Trophoblast cell (in vitro differentiated cells and primary cell): Measurements from ENCODE around the gene PRR5.

Experiments used
- DNase-seq, 2 donors: peaks; one replicate each; pipeline ENCODE4 v3.0.0-alpha.2; 2016
- H2AFZ ChIP-seq: 2 replicates; pipeline ENCODE4 v1.6.1; 2013; ENCODE audit warnings: low read length, moderate library complexity, mild to moderate bottlenecking; ENCODE audit not compliant: insufficient read depth, poor library complexity
- H2AK5ac ChIP-seq: 2 replicates; pipeline ENCODE4 v1.6.1; 2013; ENCODE audit warnings: mild to moderate bottlenecking, low read length
- H2BK120ac ChIP-seq: 2 replicates; pipeline ENCODE4 v1.6.1; 2013; ENCODE audit warnings: low read length, mild to moderate bottlenecking, moderate library complexity; ENCODE audit not compliant: insufficient read depth, poor library complexity
- H2BK12ac ChIP-seq: 2 replicates; pipeline ENCODE4 v1.6.1; 2013; ENCODE audit warnings: mild to moderate bottlenecking, low read length, moderate library complexity
- H2BK5ac ChIP-seq: 2 replicates; pipeline ENCODE4 v1.6.1; 2013; ENCODE audit warnings: low read length, low read depth, moderate library complexity, mild to moderate bottlenecking; ENCODE audit not compliant: poor library complexity
- H3K14ac ChIP-seq: 2 replicates; pipeline ENCODE4 v1.6.1; 2013; ENCODE audit warnings: mild to moderate bottlenecking, low read length
- H3K18ac ChIP-seq: 2 replicates; pipeline ENCODE4 v1.6.1; 2013; ENCODE audit warnings: mild to moderate bottlenecking, low read length
- H3K23ac ChIP-seq: 2 replicates; pipeline ENCODE4 v1.6.1; 2013; ENCODE audit warnings: low read length
- H3K27ac ChIP-seq: 2 replicates; pipeline ENCODE4 v1.5.1; 2013; ENCODE audit warnings: low read depth, mild to moderate bottlenecking, inconsistent platforms, low read length, moderate library complexity
- H3K27me3 ChIP-seq: 2 replicates; pipeline ENCODE4 v1.6.1; 2013; ENCODE audit warnings: inconsistent platforms, mild to moderate bottlenecking, low read length, moderate library complexity; ENCODE audit not compliant: insufficient read depth
- H3K36me3 ChIP-seq, 2 experiments: 1 replicate in 1 of 2; 2 replicates in 1 of 2; pipeline ENCODE4 v1.6.1; 2013; ENCODE audit warnings: low read length in 2 of 2, mild to moderate bottlenecking in 2 of 2, moderate library complexity in 1 of 2; ENCODE audit not compliant: insufficient read depth in 2 of 2, control insufficient read depth in 1 of 2
- H3K4ac ChIP-seq: 2 replicates; pipeline ENCODE4 v1.6.1; 2013; ENCODE audit warnings: low read depth, mild to moderate bottlenecking, low read length, moderate library complexity
- H3K4me1 ChIP-seq, 2 experiments: 1 replicate in 1 of 2; 2 replicates in 1 of 2; pipeline ENCODE4 v1.6.1; 2013; ENCODE audit warnings: low read length in 2 of 2, mild to moderate bottlenecking in 2 of 2, moderate library complexity in 1 of 2; ENCODE audit not compliant: insufficient read depth in 2 of 2, control insufficient read depth in 1 of 2
- H3K4me2 ChIP-seq: 2 replicates; pipeline ENCODE4 v1.6.1; 2013; ENCODE audit warnings: inconsistent platforms, mild to moderate bottlenecking, low read length, moderate library complexity
- H3K4me3 ChIP-seq: 2 replicates; pipeline ENCODE4 v1.5.1; 2013; ENCODE audit warnings: mild to moderate bottlenecking, low read depth, low read length, inconsistent platforms
- H3K79me1 ChIP-seq: one replicate; pipeline ENCODE4 v1.6.1; 2013; ENCODE audit warnings: low read length
- H3K79me2 ChIP-seq: 2 replicates; pipeline ENCODE4 v1.6.1; 2013; ENCODE audit warnings: low read length, mild to moderate bottlenecking; ENCODE audit not compliant: control insufficient read depth, insufficient read depth, poor library complexity
- H3K9ac ChIP-seq: 2 replicates; pipeline ENCODE4 v1.6.1; 2013; ENCODE audit warnings: mild to moderate bottlenecking, low read length
- H3K9me3 ChIP-seq: 2 replicates; pipeline ENCODE4 v1.6.1; 2013; ENCODE audit warnings: low read depth, mild to moderate bottlenecking, control low read depth, inconsistent platforms, low read length; ENCODE audit not compliant: insufficient read depth
- H4K12ac ChIP-seq: 2 replicates; pipeline ENCODE4 v1.6.1; 2013; ENCODE audit warnings: low read depth, mild to moderate bottlenecking, low read length, moderate library complexity
- H4K8ac ChIP-seq: 2 replicates; pipeline ENCODE4 v1.6.1; 2013; ENCODE audit warnings: low read depth, mild to moderate bottlenecking, low read length, moderate library complexity
- H4K91ac ChIP-seq: one replicate; pipeline ENCODE4 v1.6.1; 2013; ENCODE audit warnings: low read depth, mild to moderate bottlenecking, low read length, moderate library complexity
- WGBS: extraction: QIAGEN DNeasy Blood & Tissue Kit; methylation state at CpG from one replicate; pipeline ENCODE4 v1.1.7; 2013; ENCODE audit warnings: missing lambda C conversion rate; ENCODE audit not compliant: insufficient read length, insufficient coverage; ENCODE audit errors: extremely low coverage; 5-methylcytosine and 5-hydroxymethylcytosine counted together

The PRR5 gene

DNA sequence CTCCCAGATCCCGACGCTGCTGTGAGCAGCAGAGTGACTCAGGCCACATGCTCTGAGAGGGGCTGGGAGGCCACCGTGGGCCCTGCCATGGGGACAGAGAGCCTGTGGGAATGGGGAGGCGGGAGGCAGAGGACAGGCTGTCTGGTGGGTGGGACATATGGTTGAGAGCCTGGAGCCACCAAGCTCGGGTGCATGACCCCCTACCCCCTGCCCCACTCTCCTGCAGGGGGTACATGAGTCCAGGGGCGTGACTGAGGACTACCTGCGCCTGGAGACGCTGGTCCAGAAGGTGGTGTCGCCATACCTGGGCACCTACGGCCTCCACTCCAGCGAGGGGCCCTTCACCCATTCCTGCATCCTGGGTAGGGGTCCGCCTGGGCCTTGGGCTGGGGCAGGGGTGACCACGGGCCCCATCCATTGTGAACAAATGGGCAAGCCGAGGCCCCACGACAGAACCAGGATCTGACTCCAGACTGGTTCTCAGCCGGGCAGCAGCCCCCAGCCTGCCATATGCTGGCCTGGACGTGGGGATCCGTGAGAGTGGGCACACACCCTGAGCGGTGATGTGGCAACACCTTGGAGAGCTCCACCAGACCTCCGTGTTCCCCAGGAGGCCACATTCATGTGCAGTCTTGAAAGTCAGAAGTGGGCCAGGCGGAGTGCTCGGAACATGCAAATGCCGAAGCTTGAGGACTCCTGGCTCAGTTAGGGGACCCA, 33.0 kb downstream of the PRR5 start:
- Histone ChIP-seq H3K4me3 (no peak overlapping the region), H3K79me1 (peaks cover 2% of the 10 kb centered on the region), H2BK120ac (no peak overlapping the region), H2AK5ac (no peak overlapping the region), H3K79me2 (no peaks in the 10 kb centered on the region), H3K4ac (no peak overlapping the region), H3K14ac (no peak overlapping the region), H3K9ac (no peak overlapping the region), H3K36me3 (peaks cover 12 to 19% of the 10 kb centered on the region in 2 experiments), H3K4me1 (peaks cover 15 to 21% of the 10 kb centered on the region in 2 experiments), H3K23ac (no peak overlapping the region), H4K8ac (no peak overlapping the region), H2BK5ac (no peak overlapping the region), H3K27ac (no peak overlapping the region), H3K4me2 (no peak overlapping the region), H3K18ac (no peak overlapping the region), H2BK12ac (no peak overlapping the region), H4K91ac (no peak overlapping the region), H3K27me3 (no peaks in the 10 kb centered on the region), H4K12ac (no peak overlapping the region), H3K9me3 (peaks cover 12% of the 10 kb centered on the region), H2AFZ (no peak overlapping the region)
- WGBS = no CpG with 5 or more reads among the region's 23 CpGs
- DNase-seq = no peak

DNA sequence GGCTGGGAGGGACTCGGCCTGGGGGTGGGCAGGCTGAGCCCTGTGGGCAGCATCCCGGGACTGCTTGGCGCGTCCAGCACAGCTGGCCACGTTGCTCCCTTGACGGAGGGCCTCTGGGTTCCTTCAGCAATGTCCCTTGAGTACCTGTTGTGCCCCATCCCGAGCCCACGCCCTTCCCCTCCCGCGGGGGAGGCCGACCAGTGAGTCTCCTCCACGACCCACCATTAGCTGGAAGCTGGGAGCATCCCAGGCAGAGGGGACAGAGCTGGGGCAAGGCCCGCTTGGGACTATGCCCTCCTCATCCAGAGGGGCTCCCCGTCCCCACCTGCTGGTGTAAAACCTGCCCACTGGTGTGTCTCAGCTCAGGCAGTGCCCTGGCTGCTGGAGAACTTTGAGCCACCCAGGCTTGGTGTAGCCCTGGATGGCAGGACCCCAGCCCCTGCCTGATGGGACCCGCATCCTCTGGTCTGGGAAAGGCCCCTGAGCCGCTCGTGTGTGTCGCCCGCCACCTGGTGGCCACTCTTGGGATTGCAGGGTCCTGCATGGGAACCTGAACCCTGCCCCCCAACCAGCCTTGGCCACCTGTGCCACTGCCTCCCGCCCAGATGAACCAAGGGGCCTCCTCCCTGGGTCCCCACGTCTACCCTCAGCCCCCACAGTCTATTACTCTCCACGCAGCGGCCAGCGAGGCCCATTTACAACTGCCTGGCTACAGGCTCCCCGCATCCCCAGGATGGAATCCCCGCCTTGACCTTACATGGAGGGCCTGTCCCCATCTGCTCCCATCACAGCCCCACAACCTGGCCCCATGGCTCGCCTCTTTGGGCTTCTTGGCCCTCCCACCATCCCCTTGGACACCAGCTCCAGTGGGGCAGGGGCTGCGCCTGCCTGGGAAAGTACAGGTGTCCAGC, 33.8 kb downstream of the PRR5 start:
- H2BK120ac ChIP-seq = no peak overlapping the region
- no peak overlapping the region for H2AK5ac ChIP-seq
- WGBS = no CpG with 5 or more reads among the region's 28 CpGs
- no peak overlapping the region for H3K14ac ChIP-seq
- H4K91ac ChIP-seq = no peak overlapping the region
- H4K8ac ChIP-seq = no peak overlapping the region
- peak; percentile 46 to 72 for DNase-seq
- H3K4me1 ChIP-seq = peaks cover 15 to 24% of the 10 kb centered on the region in 2 experiments
- no peak overlapping the region for H3K9ac ChIP-seq
- H3K36me3 ChIP-seq = peaks cover 6 to 13% of the 10 kb centered on the region in 2 experiments
- peaks cover 10% of the 10 kb centered on the region for H3K9me3 ChIP-seq
- H2AFZ ChIP-seq = no peak overlapping the region
- H2BK12ac ChIP-seq = no peak overlapping the region
- H3K27me3 ChIP-seq = no peaks in the 10 kb centered on the region
- H3K18ac ChIP-seq = no peak overlapping the region
- H3K23ac ChIP-seq = no peak overlapping the region
- no peak overlapping the region for H2BK5ac ChIP-seq
- H3K4ac ChIP-seq = no peak overlapping the region
- no peak overlapping the region for H3K27ac ChIP-seq
- no peaks in the 10 kb centered on the region for H3K79me2 ChIP-seq
- H3K4me2 ChIP-seq = no peak overlapping the region
- no peak overlapping the region for H3K4me3 ChIP-seq
- peaks cover 2% of the 10 kb centered on the region for H3K79me1 ChIP-seq
- no peak overlapping the region for H4K12ac ChIP-seq

DNA sequence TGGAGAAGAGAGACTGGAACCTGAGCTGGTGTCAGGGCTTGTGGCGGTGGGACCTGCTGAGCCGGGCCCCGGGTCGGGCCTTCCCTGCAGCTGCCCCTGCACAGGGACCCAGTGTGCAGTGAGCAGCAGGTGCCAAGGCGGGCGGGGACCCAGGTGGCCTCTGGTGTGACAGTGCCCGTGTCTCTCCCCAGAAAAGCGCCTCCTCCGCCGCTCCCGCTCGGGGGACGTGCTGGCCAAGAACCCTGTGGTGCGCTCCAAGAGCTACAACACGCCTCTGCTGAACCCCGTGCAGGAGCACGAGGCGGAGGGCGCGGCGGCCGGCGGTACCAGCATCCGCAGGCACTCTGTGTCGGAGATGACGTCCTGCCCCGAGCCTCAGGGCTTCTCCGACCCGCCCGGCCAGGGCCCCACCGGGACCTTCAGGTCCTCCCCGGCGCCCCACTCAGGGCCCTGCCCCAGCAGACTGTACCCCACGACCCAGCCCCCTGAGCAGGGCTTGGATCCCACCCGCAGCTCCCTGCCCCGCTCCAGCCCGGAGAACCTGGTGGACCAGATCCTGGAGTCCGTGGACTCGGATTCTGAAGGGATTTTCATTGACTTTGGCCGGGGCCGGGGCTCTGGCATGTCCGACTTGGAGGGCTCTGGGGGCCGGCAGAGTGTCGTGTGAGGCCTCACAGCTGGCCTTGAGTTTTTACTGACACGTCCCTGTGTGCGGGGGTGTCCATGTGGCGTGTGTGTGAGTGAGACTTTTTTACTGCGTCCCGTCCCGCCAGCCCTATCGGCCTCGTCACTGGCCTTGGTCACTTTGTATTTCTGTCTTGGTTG, 34.8 kb downstream of the PRR5 start:
- no CpG with 5 or more reads among the region's 52 CpGs for WGBS
- no peak overlapping the region for H3K14ac ChIP-seq
- no peak overlapping the region for H3K4ac ChIP-seq
- H4K8ac ChIP-seq = no peak overlapping the region
- no peak overlapping the region for H2BK12ac ChIP-seq
- no peak overlapping the region for H3K4me2 ChIP-seq
- no peaks in the 10 kb centered on the region for H3K27me3 ChIP-seq
- H2AK5ac ChIP-seq = no peak overlapping the region
- no peak overlapping the region for H3K18ac ChIP-seq
- no peak overlapping the region for H4K91ac ChIP-seq
- H3K9ac ChIP-seq = no peak overlapping the region
- H3K9me3 ChIP-seq = peaks cover 10% of the 10 kb centered on the region
- H2BK120ac ChIP-seq = no peak overlapping the region
- peaks cover 15 to 24% of the 10 kb centered on the region in 2 experiments for H3K4me1 ChIP-seq
- no peak overlapping the region for H3K4me3 ChIP-seq
- H3K36me3 ChIP-seq = peaks cover 0 to 8% of the 10 kb centered on the region in 2 experiments
- no peak overlapping the region for H3K27ac ChIP-seq
- DNase-seq = peak in 1 of 2 donors; percentile 64
- no peak overlapping the region for H2BK5ac ChIP-seq
- H3K79me1 ChIP-seq = peaks cover 2% of the 10 kb centered on the region
- no peak overlapping the region for H4K12ac ChIP-seq
- H3K23ac ChIP-seq = no peak overlapping the region
- H3K79me2 ChIP-seq = no peaks in the 10 kb centered on the region
- H2AFZ ChIP-seq = no peak overlapping the region
